ENCODE data around the gene SPOPL. TPM values are rescaled to one million over a fixed set of nuclear protein-coding genes. Genes with fewer than 3 reads are reported as not detected.

The SPOPL gene
- total and polyA plus RNA-seq, 2 donors (not counting 1 experiment from before 2014, with no cell fraction given), result 14.0 to 53.6 TPM

GRCh38 chr2:138581909-138582308 lies 80.3 kb downstream of the SPOPL start:
- intact Hi-C loops (cut with micrococcal nuclease), result no loop called here
- H3K4me1 Mint-ChIP-seq, result no peaks in the 10 kb centered on the region
- WGBS (ENCODE audit: insufficient coverage), result no CpG with 5 or more reads among the region's 1 CpG

DNA sequence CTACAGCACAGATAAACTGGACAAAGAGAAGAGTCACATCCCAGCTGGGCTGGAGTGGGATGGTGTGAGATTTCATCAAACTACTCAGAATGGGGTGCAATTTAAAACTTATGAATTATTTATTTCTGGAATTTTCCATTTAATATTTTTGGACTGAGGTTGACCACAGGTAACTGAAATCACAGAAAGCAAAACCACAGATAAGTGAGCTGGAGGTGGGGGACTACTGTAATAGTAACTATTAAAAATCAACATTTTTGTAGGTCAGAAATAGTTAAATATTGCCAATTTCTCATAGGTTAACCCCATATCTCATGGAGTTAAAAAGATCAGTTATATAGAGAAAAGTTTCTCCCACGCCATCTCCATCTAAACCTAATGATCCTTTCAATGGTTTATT lies 88.1 kb downstream of the SPOPL start:
- intact Hi-C loops (cut with micrococcal nuclease), result no loop called here
- Mint-ChIP-seq H3K9me3 (ENCODE audit: insufficient read depth) (no peaks in the 10 kb centered on the region), H3K27ac (no peak overlapping the region), H3K4me3 (no peak overlapping the region), H3K27me3 (no peaks in the 10 kb centered on the region), H3K4me1 (no peaks in the 10 kb centered on the region)
- Histone ChIP-seq H3K4me1 (ENCODE audit: control insufficient read depth in 2 of 2, insufficient read depth in 2 of 2, low read length in 2 of 2) (no peaks in the 10 kb centered on the region), H3K27me3 (replicated peaks in 1 of 4; ENCODE audit: control extremely low read depth in 1 of 4, control insufficient read depth in 3 of 4, insufficient read depth in 4 of 4, low read length in 3 of 4) (no peaks in the 10 kb centered on the region), H3K36me3 (replicated peaks in 1 of 2; ENCODE audit: control extremely low read depth in 1 of 2, control insufficient read depth in 1 of 2, extremely low read depth in 1 of 2, insufficient read depth in 2 of 2, low read length in 1 of 2) (peaks cover 4 to 9% of the 10 kb centered on the region in 2 experiments), H3K9ac (ENCODE audit: low read length) (no peak overlapping the region), H3K9me3 (ENCODE audit: control extremely low read depth in 1 of 3, control insufficient read depth in 2 of 3, insufficient read depth in 1 of 3, low read length in 2 of 3) (no peaks in the 10 kb centered on the region), H4K20me1 (ENCODE audit: control insufficient read depth, insufficient read depth, low read length, poor library complexity, severe bottlenecking) (no peaks in the 10 kb centered on the region), H3K27ac (ENCODE audit: low read length in 2 of 2) (no peak overlapping the region), H2AFZ (ENCODE audit: insufficient read depth, low read depth, low read length, poor library complexity, severe bottlenecking) (no peak overlapping the region), H3K79me2 (ENCODE audit: control insufficient read depth, insufficient read depth, low read length) (no peaks in the 10 kb centered on the region), H3K4me2 (replicated peaks; ENCODE audit: low read depth, low read length, poor library complexity, severe bottlenecking) (no peak overlapping the region), H3K4me3 (ENCODE audit: control extremely low read depth in 1 of 5, extremely low read depth in 1 of 5, insufficient read depth in 1 of 5, low read depth in 2 of 5, low read length in 4 of 5) (no peak overlapping the region)
- no peak for TF ChIP-seq EZH2 (IDR thresholded peaks at IDR 0.05; ENCODE audit: borderline replicate concordance, insufficient read depth, low read depth, low read length, poor library complexity, severe bottlenecking)
- no peak for TF ChIP-seq CTCF (IDR thresholded peaks at IDR 0.05)
- ATAC-seq (ENCODE audit: low read depth) (no peak), DNase-seq (no peak)
- CTCF ChIA-PET, result no interaction called here
- no CpG with 5 or more reads among the region's 1 CpG for WGBS (ENCODE audit: insufficient coverage)
- POLR2A ChIA-PET, result no interaction called here

More at GRCh38 chr2:138581909-138582308, 80.3 kb downstream of the SPOPL start:
- DNase-seq (no peak), ATAC-seq (ENCODE audit: low read depth) (no peak)
- no peak overlapping the region for H2AFZ ChIP-seq (ENCODE audit: insufficient read depth, low read depth, low read length, poor library complexity, severe bottlenecking)
- no peak overlapping the region for H3K9ac ChIP-seq (ENCODE audit: low read length)
- TF ChIP-seq CTCF (IDR thresholded peaks at IDR 0.05) (no peak), EZH2 (IDR thresholded peaks at IDR 0.05; ENCODE audit: borderline replicate concordance, insufficient read depth, low read depth, low read length, poor library complexity, severe bottlenecking) (no peak)
- no peak overlapping the region for H3K4me3 ChIP-seq (ENCODE audit: control extremely low read depth in 1 of 5, extremely low read depth in 1 of 5, insufficient read depth in 1 of 5, low read depth in 2 of 5, low read length in 4 of 5)
- no peaks in the 10 kb centered on the region for H3K4me1 ChIP-seq (ENCODE audit: control insufficient read depth in 2 of 2, insufficient read depth in 2 of 2, low read length in 2 of 2)
- no peak overlapping the region for H3K27ac ChIP-seq (ENCODE audit: low read length in 2 of 2)
- H3K9me3 ChIP-seq (ENCODE audit: control extremely low read depth in 1 of 3, control insufficient read depth in 2 of 3, insufficient read depth in 1 of 3, low read length in 2 of 3), result no peaks in the 10 kb centered on the region
- H3K9me3 Mint-ChIP-seq (ENCODE audit: insufficient read depth), result no peaks in the 10 kb centered on the region
- H3K36me3 ChIP-seq (replicated peaks in 1 of 2; ENCODE audit: control extremely low read depth in 1 of 2, control insufficient read depth in 1 of 2, extremely low read depth in 1 of 2, insufficient read depth in 2 of 2, low read length in 1 of 2), result peaks cover 6 to 14% of the 10 kb centered on the region in 2 experiments
- H3K27ac Mint-ChIP-seq, result no peak overlapping the region
- no peak overlapping the region for H3K4me3 Mint-ChIP-seq
- H3K27me3 Mint-ChIP-seq, result no peaks in the 10 kb centered on the region
- no peaks in the 10 kb centered on the region for H3K79me2 ChIP-seq (ENCODE audit: control insufficient read depth, insufficient read depth, low read length)
- ChIA-PET POLR2A (no interaction called here), CTCF (no interaction called here)
- H3K27me3 ChIP-seq (replicated peaks in 1 of 4; ENCODE audit: control extremely low read depth in 1 of 4, control insufficient read depth in 3 of 4, insufficient read depth in 4 of 4, low read length in 3 of 4), result no peaks in the 10 kb centered on the region
- no peaks in the 10 kb centered on the region for H4K20me1 ChIP-seq (ENCODE audit: control insufficient read depth, insufficient read depth, low read length, poor library complexity, severe bottlenecking)
- H3K4me2 ChIP-seq (replicated peaks; ENCODE audit: low read depth, low read length, poor library complexity, severe bottlenecking), result no peak overlapping the region

All from B cell (primary cell).